ENCODE measurements around the gene MYLK. TPM values are rescaled to one million over a fixed set of nuclear protein-coding genes. Genes with fewer than 3 reads are reported as not detected.

Gene MYLK
- total RNA-seq, 4 donors from 2014 or later: 32.0 to 81.2 (median 61.5) TPM

DNA sequence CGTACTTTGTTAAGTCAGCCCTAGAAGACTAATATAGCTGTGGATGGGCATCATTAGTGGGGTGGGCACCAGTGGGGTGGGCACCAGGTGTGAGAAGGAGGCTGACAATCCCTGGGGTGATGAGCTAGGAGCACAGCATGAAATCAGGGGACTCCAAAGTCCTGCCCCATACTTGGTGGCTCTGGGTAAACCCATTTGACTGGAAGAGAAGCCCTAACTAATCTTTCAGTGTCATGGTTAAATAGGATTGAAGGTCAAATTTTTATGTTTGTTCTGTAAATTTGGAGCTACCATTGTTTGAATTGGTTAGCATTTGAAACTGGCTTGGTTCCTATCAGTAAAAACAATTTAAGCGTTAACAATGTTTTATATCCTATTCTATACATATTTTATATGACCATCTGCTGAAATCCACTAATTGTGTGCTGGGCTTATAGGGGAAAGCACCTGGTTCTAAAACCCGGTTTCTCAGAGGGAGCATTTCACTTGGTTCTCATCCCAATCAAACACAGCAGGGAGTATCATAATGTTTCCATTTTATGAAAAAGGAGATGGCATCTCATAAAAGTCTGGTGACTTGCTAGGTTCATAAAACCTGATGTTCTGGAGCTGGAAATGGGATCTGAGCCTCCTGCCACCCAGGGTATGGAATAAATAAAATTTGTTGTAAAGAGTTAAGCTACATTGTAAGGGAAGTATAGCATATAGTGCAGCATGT is 211.5 kb downstream of the MYLK start:
- H3K4me3 ChIP-seq: no peak overlapping the region
- H3K4me1 ChIP-seq: peaks cover 0 to 17% (median 3%) of the 10 kb centered on the region in 4 donors
- no peaks in the 10 kb centered on the region for H3K36me3 ChIP-seq
- no peak for DNase-seq (ENCODE audit: low spot score in 2 of 2)
- H3K27ac ChIP-seq: no peak overlapping the region
- WGBS, 2 donors: 70 to 75% methylated on average over 3 of the region's 3 CpGs
- no peaks in the 10 kb centered on the region for H3K9me3 ChIP-seq
- TF ChIP-seq POLR2A (IDR thresholded peaks at IDR 0.05) (no peak), EP300 (IDR thresholded peaks at IDR 0.05) (no peak)
- TF ChIP-seq, protein P1, sequence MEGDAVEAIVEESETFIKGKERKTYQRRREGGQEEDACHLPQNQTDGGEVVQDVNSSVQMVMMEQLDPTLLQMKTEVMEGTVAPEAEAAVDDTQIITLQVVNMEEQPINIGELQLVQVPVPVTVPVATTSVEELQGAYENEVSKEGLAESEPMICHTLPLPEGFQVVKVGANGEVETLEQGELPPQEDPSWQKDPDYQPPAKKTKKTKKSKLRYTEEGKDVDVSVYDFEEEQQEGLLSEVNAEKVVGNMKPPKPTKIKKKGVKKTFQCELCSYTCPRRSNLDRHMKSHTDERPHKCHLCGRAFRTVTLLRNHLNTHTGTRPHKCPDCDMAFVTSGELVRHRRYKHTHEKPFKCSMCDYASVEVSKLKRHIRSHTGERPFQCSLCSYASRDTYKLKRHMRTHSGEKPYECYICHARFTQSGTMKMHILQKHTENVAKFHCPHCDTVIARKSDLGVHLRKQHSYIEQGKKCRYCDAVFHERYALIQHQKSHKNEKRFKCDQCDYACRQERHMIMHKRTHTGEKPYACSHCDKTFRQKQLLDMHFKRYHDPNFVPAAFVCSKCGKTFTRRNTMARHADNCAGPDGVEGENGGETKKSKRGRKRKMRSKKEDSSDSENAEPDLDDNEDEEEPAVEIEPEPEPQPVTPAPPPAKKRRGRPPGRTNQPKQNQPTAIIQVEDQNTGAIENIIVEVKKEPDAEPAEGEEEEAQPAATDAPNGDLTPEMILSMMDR (IDR thresholded peaks at IDR 0.05): no peak
- no peaks in the 10 kb centered on the region for H3K27me3 ChIP-seq

DNA sequence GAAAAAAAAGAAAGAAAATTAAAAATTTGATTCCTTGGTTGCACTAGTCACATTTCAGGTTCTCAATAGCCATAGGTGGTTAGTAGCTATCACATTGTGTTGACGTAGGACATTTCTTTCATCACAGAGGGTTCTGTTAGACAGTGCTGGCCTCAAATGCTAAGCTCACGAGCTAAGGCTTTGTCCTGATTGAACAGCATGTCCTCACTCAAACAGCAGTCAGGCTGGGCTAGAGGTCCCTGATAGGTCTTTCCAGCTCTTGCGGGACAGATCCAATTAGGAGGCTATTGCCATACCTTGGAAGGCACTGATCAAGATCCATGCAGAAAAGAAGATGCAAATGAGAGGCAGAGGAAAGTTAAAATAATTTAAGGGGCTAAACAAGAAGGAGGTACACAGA is 213.4 kb downstream of the MYLK start:
- DNase-seq (ENCODE audit: low spot score in 2 of 2): no peak
- Histone ChIP-seq H3K36me3 (peaks cover 0 to 4% (median 0%) of the 10 kb centered on the region in 3 donors), H3K4me1 (peaks cover 0 to 16% (median 3%) of the 10 kb centered on the region in 4 donors), H3K9me3 (no peaks in the 10 kb centered on the region), H3K27ac (no peak overlapping the region), H3K27me3 (no peaks in the 10 kb centered on the region), H3K4me3 (no peak overlapping the region)
- 86 to 93% methylated on average over 3 of the region's 3 CpGs for WGBS, 2 donors
- TF ChIP-seq EP300 (IDR thresholded peaks at IDR 0.05) (no peak), POLR2A (IDR thresholded peaks at IDR 0.05) (no peak)
- TF ChIP-seq, protein P1 (IDR thresholded peaks at IDR 0.05): no peak

DNA sequence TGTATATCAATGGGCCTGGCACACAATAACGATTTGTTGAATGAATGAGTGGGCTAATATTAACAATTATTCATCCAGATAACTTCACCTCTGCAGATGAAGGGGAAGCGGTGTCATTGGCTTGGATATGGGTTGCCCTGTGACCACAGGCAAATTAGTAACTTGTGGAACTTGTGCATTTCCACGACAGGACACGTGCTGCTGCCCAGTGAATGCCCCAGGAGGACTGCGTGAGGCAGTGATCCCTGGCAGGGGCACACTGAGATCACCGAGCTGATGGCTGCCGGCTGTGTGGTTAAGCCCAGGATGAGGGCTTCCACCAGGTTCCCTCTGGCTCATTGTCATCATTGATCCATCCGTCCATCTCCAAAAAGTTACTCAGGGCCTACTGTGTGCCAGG is 215.2 kb downstream of the MYLK start:
- Histone ChIP-seq H3K27ac (no peak overlapping the region), H3K27me3 (no peaks in the 10 kb centered on the region), H3K4me3 (no peak overlapping the region), H3K9me3 (no peaks in the 10 kb centered on the region), H3K36me3 (peaks cover 0 to 4% (median 0%) of the 10 kb centered on the region in 3 donors), H3K4me1 (peaks cover 0 to 13% (median 3%) of the 10 kb centered on the region in 4 donors)
- TF ChIP-seq, protein P1 (IDR thresholded peaks at IDR 0.05): no peak
- TF ChIP-seq POLR2A (IDR thresholded peaks at IDR 0.05) (no peak), EP300 (IDR thresholded peaks at IDR 0.05) (no peak)
- 83 to 87% methylated on average over 8 of the region's 8 CpGs for WGBS, 2 donors
- DNase-seq (ENCODE audit: low spot score in 2 of 2): no peak

DNA sequence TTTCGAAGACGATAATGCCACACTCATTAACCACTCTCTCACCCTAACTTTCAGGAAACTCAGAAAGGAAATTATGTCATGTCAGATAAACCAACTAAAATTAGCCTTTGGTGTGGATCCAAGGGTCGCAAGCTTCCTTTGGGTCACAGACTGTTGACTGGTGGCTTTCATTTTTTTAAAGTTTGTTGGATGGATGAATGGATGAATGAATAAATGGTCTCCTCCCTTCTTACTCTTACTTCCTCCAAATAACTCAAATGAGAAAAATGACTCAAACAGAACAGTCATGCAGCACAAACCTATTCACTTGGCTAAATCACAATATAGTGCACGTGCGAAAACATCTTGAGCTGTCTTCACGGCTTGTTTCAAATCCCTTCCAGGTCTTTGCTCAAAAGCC is 216.3 kb downstream of the MYLK start:
- TF ChIP-seq, protein P1 (IDR thresholded peaks at IDR 0.05): no peak
- no peak for TF ChIP-seq EP300 (IDR thresholded peaks at IDR 0.05)
- TF ChIP-seq POLR2A (IDR thresholded peaks at IDR 0.05): no peak
- Histone ChIP-seq H3K9me3 (no peaks in the 10 kb centered on the region), H3K4me1 (peaks cover 0 to 13% (median 3%) of the 10 kb centered on the region in 4 donors), H3K4me3 (no peak overlapping the region), H3K27me3 (no peaks in the 10 kb centered on the region), H3K27ac (no peak overlapping the region), H3K36me3 (peaks cover 0 to 4% (median 0%) of the 10 kb centered on the region in 3 donors)
- DNase-seq (ENCODE audit: low spot score in 2 of 2): no peak
- 32 to 41% methylated on average over 6 of the region's 6 CpGs for WGBS, 2 donors

DNA sequence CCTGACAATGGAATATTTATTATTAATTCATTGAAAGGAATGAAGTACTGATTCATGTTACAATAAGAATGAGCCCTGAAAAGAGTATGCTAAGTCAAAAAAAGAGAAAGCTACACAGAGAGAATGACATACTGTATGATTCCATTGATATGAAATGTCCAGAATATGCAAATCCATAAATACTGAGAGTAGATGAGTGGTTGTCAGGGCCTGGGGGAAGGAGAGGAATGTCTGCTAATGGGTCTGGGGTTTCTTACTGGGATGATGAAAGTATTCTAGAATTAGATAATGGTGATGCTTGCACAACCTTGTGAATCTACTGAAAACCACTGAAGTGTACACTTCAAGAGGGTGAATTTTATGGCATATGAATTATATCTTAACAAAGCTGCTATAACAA is 219.4 kb downstream of the MYLK start:
- DNase-seq (ENCODE audit: low spot score in 2 of 2): no peak
- Histone ChIP-seq H3K27me3 (no peaks in the 10 kb centered on the region), H3K36me3 (peaks cover 0 to 4% (median 0%) of the 10 kb centered on the region in 3 donors), H3K4me1 (peaks cover 0 to 38% (median 18%) of the 10 kb centered on the region in 4 donors), H3K27ac (no peak overlapping the region), H3K9me3 (no peaks in the 10 kb centered on the region), H3K4me3 (no peak overlapping the region)
- no peak for TF ChIP-seq EP300 (IDR thresholded peaks at IDR 0.05)
- TF ChIP-seq, protein P1 (IDR thresholded peaks at IDR 0.05): no peak
- no peak for TF ChIP-seq POLR2A (IDR thresholded peaks at IDR 0.05)

All from tibial nerve (tissue), 4 donors.